NCI-H128 (cell line): ENCODE data around the gene SLC47A2.

ENCODE experiments used
- DNase-seq: peaks from one replicate; lab custom pipeline; 2025; ENCODE audit not compliant: unreplicated experiment; lab: John Stamatoyannopoulos, UW

The SLC47A2 gene

DNA sequence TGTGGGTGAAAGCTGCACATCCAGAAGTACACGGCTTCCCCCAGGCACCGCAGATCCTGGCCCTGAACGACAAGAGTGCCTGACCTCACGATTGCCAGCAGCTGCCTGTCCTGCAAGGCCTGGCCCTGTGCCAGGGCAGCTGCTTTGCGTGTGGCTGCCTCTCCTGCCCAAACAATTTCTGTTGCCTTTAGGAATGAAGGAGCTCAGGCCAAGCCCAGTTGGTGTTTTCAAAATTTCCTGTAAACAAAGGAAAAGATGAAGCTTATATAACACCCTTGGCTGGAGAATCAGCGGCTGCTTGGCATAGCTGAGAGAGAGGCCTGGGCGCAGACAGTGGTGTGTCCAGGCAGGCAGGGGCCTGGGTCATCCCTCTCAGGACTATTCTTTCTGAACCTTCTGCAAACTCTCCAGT, 11.7 kb upstream of the SLC47A2 start:
- no peak for DNase-seq

DNA sequence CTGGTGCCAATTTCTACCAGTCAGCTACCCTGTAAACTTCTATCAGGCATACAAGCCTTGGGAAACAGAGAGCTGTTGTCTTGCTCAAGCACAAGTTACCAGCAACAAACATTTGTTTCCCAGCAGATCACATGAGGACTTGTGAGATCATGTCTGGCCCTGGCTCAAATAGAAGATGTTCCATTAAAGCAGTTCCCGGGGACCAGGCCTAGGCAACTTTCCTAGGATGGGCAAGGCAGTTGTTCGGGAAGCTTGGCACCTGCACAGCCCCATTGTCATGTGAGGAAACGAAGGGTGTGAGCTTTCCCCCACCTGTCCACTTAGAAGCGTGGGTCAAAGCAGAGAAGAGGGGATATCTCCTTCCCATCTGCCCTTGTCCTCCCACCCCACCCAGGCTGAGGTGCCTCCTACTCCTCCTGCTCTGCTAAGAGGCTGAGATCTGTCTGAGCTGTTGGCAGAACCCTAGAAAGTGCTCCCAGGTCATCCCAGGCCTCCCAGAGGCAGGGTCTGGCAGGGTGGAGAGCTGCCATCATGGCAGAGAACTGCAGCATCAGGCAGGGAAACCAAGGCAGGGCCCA, 11.2 kb upstream of the SLC47A2 start:
- DNase-seq, result no peak

DNA sequence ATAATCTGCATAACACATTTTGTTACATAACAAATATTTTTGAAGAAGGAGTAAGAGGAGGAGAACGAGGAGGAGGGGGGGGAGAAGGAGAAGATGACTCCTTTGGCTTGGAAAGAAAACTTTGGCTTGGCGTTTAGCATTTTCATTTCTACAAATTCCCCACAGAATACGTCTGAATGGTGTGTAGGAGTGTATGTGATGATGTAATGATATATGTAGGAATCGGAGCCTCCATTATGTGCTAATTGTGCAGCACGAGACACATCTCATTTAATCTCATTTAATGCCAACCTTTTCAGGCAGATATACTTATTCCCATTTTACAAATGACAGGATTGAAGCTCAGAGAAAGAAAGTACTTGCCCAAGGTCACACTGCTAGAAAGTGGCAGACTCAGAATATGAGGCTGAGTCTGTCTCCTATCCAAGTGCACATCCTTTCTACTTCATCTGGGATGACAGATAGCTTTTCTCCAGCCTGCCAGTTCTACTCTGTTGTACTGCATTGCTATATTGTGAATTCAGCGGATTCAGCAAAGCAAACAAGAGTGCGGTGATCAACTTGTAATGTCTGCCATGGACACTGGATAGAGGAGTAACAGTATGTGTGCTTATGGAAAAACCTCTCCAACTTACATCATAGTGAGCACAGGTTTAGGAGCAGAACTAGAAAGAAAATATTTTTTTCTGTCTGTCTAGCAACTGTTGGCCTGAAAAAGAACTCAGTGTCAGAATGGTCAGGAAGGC, 10.4 kb upstream of the SLC47A2 start:
- no peak for DNase-seq

DNA sequence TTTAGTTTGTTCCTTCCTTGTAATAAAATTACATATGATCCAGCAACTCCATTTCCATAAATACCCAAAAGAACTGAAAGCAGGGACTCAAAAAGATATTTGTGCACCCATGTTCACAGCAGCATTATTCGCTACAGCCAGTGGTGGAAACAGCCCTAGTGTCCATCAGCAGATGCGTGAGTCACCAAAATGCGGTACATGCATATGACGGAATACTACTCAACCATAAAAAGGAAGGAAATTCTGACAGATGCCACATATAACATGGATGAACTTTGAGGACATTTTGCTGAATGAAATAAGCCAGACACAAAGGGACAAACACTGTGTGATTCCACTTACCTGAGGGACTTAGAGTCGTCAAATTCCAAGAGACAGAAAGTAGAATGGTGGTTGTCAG, 9.1 kb upstream of the SLC47A2 start:
- DNase-seq, result no peak

- DNase-seq, result no peak
Measured at GRCh38 chr17:19724501-19725420, 8.4 kb upstream of the SLC47A2 start.

DNA sequence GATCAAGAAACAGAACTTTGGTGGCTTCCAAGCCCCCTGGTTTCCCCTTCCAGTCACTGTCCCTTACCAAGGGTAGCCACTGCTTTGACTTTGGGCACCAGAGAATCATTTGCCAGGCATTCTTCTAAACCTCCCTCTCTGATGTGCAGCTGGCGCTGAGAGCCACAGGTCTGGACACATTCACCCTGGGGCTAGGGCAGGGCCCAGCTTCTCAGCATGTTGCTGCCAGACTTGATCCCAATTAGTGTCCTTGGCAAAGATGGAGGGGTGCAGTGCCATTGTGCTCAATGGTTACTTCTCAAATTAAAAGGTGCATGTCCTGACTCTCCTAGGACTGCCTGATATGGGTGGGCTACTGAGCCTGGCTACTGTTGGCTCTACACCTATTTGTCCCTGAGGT, 7.6 kb upstream of the SLC47A2 start:
- no peak for DNase-seq

DNA sequence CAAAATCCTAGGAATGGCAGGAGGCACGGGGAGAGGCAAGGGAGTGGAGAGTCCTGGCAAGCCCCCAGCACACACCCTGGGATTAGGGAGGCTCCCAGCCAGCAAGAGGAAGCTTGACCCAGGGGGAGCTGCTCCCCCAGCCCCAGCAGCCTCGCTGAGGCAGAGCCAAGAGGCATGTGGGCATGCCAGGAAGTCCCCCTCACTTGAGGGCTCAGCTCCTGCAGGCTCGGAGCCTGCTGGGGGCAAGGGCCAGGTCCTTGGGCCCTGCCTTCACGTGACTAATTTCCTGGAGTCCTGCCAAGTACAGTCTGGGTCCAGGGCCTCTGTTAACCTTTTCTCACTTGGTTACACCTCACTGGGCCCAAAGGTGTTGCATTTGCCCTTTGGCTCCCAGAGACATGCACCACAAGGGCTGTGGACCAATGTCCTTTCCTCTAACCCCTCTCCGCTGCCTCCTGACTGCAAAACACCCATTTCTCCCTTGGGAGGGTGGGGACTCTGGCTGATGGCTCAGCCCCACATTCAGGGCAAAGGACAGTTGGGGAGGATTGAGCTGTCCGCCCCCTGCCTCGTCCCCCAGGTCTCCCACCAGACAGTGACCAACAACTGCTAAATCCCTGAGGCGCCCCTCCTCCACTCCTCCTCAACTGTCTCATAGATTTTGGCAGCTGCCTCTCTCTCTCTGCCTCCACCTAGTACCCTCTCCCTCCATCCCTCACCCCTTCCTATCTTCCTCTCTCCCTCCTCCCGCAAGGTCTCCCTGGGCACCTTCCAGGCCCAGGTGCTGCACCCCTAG, 4.4 kb upstream of the SLC47A2 start:
- DNase-seq, result no peak

DNA sequence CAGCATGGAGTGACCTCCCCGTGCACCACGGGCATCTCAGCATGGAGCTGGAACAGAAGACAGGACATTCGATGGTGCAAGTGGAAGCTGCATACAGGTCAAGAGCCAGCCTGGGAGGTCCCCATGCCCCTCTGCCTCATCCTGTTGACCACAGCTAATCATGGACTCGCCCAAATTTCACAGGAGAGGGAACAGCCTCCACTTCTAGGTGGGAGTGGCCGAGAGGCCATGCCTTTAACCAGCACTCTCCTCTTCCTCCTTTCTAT, 3.8 kb upstream of the SLC47A2 start:
- no peak for DNase-seq

GRCh38 chr17:19719355-19720209, 3.2 kb upstream of the SLC47A2 start:
- DNase-seq, result no peak

DNA sequence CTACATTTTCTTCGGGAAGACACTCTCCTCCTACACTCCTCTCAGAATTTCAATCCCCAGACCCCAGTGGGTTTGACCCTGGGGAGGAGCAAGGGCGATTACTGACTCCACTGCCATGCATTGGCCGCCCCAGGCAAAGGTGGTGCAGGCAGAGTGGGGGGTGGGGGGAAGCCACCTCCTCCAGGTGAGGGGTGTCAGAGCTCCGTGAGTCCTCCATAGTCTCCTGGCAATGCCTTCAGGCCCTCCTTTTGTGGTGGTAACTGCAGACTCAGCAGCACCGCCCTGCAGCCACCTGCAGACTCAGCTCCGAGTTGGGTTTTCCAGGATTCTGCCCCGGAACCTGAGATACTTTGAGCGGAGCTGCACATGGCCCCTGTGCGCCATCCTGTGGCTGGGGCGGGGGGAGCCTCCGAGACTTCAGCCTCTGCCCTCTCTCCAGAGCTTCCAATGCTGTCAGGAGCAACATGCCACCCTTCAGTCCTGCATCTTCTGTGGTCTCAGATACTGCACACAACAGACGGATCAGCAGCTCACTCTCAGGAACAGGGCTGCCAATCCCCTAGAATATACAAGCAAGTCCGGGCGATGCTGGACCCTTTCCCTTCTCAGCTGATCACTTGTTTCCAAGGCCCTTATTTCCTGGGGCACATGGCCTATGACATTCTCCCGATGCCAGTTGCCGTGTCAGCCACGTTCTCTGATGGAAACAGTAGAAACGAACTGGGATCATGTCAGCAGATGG, 2.4 kb upstream of the SLC47A2 start:
- no peak for DNase-seq

DNA sequence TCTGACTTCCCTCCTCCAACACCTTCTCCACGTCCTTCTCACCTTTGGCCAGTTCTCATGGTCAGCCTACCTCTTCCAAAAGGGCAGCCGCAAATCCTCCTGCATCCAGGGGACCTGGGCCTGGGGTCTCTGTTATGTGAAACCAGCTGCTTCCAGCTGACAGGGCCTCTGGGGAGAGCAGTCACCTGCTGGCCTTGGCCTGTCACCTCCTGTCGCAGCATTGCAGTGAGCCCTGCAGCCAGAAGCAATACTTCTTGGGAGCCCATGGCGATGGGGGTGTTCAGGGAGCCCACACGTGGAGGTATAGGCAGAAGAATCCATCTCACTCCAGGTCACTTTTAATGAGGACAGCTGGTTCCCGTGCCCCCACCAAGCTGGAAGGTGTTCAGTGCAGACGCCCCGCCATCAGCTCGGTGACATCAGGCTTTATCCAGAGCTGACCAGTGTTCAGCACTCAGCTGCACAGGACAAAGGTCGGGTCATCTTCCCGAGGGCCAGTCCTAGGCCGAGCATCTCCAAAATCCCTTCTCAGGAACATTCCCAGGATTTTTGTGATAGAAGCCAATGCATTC, 1.7 kb upstream of the SLC47A2 start:
- DNase-seq, result no peak

GRCh38 chr17:19717411-19717908, 1.1 kb upstream of the SLC47A2 start:
- no peak for DNase-seq

GRCh38 chr17:19717031-19717360, 612 bp upstream of the SLC47A2 start:
- DNase-seq, result no peak

DNA sequence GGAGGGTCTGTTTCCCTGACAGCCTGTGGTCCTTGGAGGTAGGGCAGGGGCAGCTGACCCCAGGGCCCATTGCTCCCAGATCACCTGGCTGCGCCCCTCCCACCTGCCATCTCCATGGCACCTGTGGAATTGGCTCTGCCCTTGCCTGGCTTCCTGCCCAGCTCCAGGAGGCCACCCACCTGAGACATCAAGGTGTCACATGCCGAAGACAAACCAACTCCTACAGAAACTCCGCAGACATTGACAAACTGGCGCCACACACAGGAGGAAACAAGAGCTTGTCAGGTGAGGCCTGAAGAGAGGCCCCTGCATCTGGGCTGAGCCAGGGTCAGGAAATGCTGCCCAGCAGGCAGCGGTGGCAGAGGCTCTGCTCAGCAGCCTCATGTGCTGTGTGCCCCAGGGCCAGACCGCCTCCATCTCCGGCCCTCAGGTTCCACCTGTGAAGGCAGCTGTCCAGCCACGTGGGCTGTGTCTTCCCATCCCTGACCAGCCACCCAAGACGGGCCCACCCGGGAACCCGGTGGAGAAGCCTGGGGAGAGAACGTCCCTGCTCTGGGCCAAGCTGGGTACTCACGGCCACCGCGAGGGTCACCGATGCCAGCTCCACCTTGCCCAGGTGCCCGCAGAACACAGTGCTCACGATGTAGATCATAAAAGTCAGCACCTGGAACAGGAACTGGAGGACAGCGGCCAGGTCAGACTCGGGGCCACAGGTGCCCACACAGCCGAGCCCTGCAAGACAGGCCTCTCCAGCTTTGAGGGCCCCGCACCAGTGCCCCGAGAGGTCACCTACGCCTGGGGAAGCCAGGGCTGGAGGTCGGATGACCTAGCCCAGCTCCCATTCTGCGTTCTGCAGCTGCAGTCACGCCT, 1.6 kb downstream of the SLC47A2 start:
- no peak for DNase-seq

DNA sequence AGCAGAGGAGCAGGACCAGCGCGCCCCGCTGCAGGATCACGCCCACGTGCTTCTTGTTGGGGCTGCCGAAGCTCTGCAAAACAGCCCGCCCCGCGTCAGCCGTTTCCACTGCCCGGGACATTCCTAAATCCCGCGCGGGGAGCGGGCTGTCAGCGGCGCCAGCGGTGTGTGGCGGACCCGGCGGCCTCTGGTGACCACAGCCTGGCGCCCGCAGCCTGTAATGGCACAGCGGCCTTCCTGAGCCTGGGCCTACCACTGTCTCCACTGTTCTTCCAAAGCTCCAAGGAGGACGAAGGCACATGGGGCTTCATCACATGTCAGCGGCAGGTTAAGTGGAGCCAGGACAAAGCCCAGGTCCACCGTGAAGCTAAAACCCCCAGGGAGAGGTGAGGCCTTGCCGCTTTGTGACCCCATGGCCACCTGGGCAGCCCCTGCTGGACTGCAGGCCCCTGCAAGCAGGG, 2.5 kb downstream of the SLC47A2 start:
- no peak for DNase-seq

- DNase-seq, result no peak
Measured at GRCh38 chr17:19713462-19713861, 2.9 kb downstream of the SLC47A2 start.

- no peak for DNase-seq
Measured at GRCh38 chr17:19712436-19713004, 3.9 kb downstream of the SLC47A2 start.

GRCh38 chr17:19709841-19710240, 6.5 kb downstream of the SLC47A2 start:
- DNase-seq, result no peak
